ENCODE results near the gene HERPUD1.

Gene HERPUD1

GRCh38 chr16:56919099-56919800, 12.7 kb upstream of the HERPUD1 start:
- DNase-seq (ENCODE audit: low spot score): no peak
- Histone ChIP-seq H2BK120ac (ENCODE audit: low read depth, low read length) (no peak overlapping the region), H3K79me1 (ENCODE audit: low read depth, low read length) (no peaks in the 10 kb centered on the region), H3K27me3 (ENCODE audit: control insufficient read depth in 3 of 3, insufficient read depth in 3 of 3, low read depth in 1 of 3, low read length in 3 of 3) (peaks cover 0 to 30% (median 0%) of the 10 kb centered on the region in 3 experiments), H4K8ac (ENCODE audit: low read depth, low read length) (no peak overlapping the region), H2BK15ac (ENCODE audit: low read length) (no peak overlapping the region), H3K27ac (replicated peaks; ENCODE audit: low read length) (no peak overlapping the region), H3K4me2 (ENCODE audit: insufficient read depth, low read length, poor library complexity, severe bottlenecking) (no peak overlapping the region), H3K18ac (ENCODE audit: low read length) (no peak overlapping the region), H3K9me3 (replicated peaks in 1 of 2; ENCODE audit: control insufficient read depth in 2 of 2, insufficient read depth in 1 of 2, low read depth in 1 of 2, low read length in 2 of 2) (no peaks in the 10 kb centered on the region), H3K36me3 (replicated peaks in 1 of 2; ENCODE audit: control insufficient read depth in 2 of 2, insufficient read depth in 2 of 2, low read length in 2 of 2) (no peaks in the 10 kb centered on the region), H3K4me1 (ENCODE audit: control insufficient read depth in 2 of 2, insufficient read depth in 1 of 2, low read depth in 1 of 2, low read length in 2 of 2) (peaks cover 0 to 7% of the 10 kb centered on the region in 2 donors), H3K14ac (ENCODE audit: low read length) (no peak overlapping the region), H2AFZ (ENCODE audit: low read length) (no peak overlapping the region), H2BK5ac (ENCODE audit: low read length) (no peak overlapping the region), H2AK5ac (ENCODE audit: low read depth, low read length) (no peak overlapping the region), H3K23ac (ENCODE audit: low read depth, low read length, poor library complexity) (no peak overlapping the region), H3K4ac (ENCODE audit: low read length) (no peak overlapping the region), H2BK12ac (ENCODE audit: low read length) (no peak overlapping the region), H4K91ac (ENCODE audit: low read depth, low read length, poor library complexity) (no peak overlapping the region), H3K4me3 (ENCODE audit: low read length in 2 of 2) (no peak overlapping the region), H3K9ac (ENCODE audit: low read depth, low read length, poor library complexity) (no peak overlapping the region)
- no CpG with 5 or more reads among the region's 11 CpGs for whole genome bisulfite sequencing, 2 donors (ENCODE audit: extremely low coverage in 2 of 2, insufficient read length in 2 of 2, insufficient replicate concordance in 1 of 2)

- Histone ChIP-seq H2AFZ (ENCODE audit: low read length) (no peak overlapping the region), H3K4me1 (ENCODE audit: control insufficient read depth in 2 of 2, insufficient read depth in 1 of 2, low read depth in 1 of 2, low read length in 2 of 2) (no peaks in the 10 kb centered on the region), H2BK120ac (ENCODE audit: low read depth, low read length) (no peak overlapping the region), H3K4ac (ENCODE audit: low read length) (no peak overlapping the region), H3K36me3 (replicated peaks in 1 of 2; ENCODE audit: control insufficient read depth in 2 of 2, insufficient read depth in 2 of 2, low read length in 2 of 2) (no peaks in the 10 kb centered on the region), H2BK15ac (ENCODE audit: low read length) (no peak overlapping the region), H3K9ac (ENCODE audit: low read depth, low read length, poor library complexity) (no peak overlapping the region), H3K14ac (ENCODE audit: low read length) (no peak overlapping the region), H3K4me2 (ENCODE audit: insufficient read depth, low read length, poor library complexity, severe bottlenecking) (no peak overlapping the region), H3K9me3 (replicated peaks in 1 of 2; ENCODE audit: control insufficient read depth in 2 of 2, insufficient read depth in 1 of 2, low read depth in 1 of 2, low read length in 2 of 2) (no peaks in the 10 kb centered on the region), H3K27ac (replicated peaks; ENCODE audit: low read length) (no peak overlapping the region), H4K8ac (ENCODE audit: low read depth, low read length) (no peak overlapping the region), H3K79me1 (ENCODE audit: low read depth, low read length) (no peaks in the 10 kb centered on the region), H3K18ac (ENCODE audit: low read length) (no peak overlapping the region), H3K23ac (ENCODE audit: low read depth, low read length, poor library complexity) (no peak overlapping the region), H2AK5ac (ENCODE audit: low read depth, low read length) (no peak overlapping the region), H2BK12ac (ENCODE audit: low read length) (no peak overlapping the region), H4K91ac (ENCODE audit: low read depth, low read length, poor library complexity) (no peak overlapping the region), H2BK5ac (ENCODE audit: low read length) (no peak overlapping the region), H3K4me3 (ENCODE audit: low read length in 2 of 2) (no peak overlapping the region), H3K27me3 (ENCODE audit: control insufficient read depth in 3 of 3, insufficient read depth in 3 of 3, low read depth in 1 of 3, low read length in 3 of 3) (peaks cover 0 to 23% (median 0%) of the 10 kb centered on the region in 3 experiments)
- DNase-seq (ENCODE audit: low spot score): no peak
- no CpG with 5 or more reads among the region's 4 CpGs for WGBS, 2 donors (ENCODE audit: extremely low coverage in 2 of 2, insufficient read length in 2 of 2, insufficient replicate concordance in 1 of 2)
These were observed 10.4 kb upstream of the HERPUD1 start for GRCh38 chr16:56921571-56921970.

GRCh38 chr16:56923481-56924091, 8.4 kb upstream of the HERPUD1 start:
- no peak overlapping the region for H3K18ac ChIP-seq (ENCODE audit: low read length)
- no peak overlapping the region for H3K4ac ChIP-seq (ENCODE audit: low read length)
- H3K79me1 ChIP-seq (ENCODE audit: low read depth, low read length): no peaks in the 10 kb centered on the region
- H3K36me3 ChIP-seq (replicated peaks in 1 of 2; ENCODE audit: control insufficient read depth in 2 of 2, insufficient read depth in 2 of 2, low read length in 2 of 2): no peaks in the 10 kb centered on the region
- H2AK5ac ChIP-seq (ENCODE audit: low read depth, low read length): no peak overlapping the region
- no peak for DNase-seq (ENCODE audit: low spot score)
- H3K4me3 ChIP-seq (ENCODE audit: low read length in 2 of 2): no peak overlapping the region
- no peaks in the 10 kb centered on the region for H3K9me3 ChIP-seq (replicated peaks in 1 of 2; ENCODE audit: control insufficient read depth in 2 of 2, insufficient read depth in 1 of 2, low read depth in 1 of 2, low read length in 2 of 2)
- no peak overlapping the region for H2AFZ ChIP-seq (ENCODE audit: low read length)
- H3K27ac ChIP-seq (replicated peaks; ENCODE audit: low read length): no peak overlapping the region
- H2BK12ac ChIP-seq (ENCODE audit: low read length): no peak overlapping the region
- H2BK5ac ChIP-seq (ENCODE audit: low read length): no peak overlapping the region
- no peak overlapping the region for H2BK15ac ChIP-seq (ENCODE audit: low read length)
- no peaks in the 10 kb centered on the region for H3K4me1 ChIP-seq (ENCODE audit: control insufficient read depth in 2 of 2, insufficient read depth in 1 of 2, low read depth in 1 of 2, low read length in 2 of 2)
- no peak overlapping the region for H3K9ac ChIP-seq (ENCODE audit: low read depth, low read length, poor library complexity)
- no peak overlapping the region for H3K14ac ChIP-seq (ENCODE audit: low read length)
- H2BK120ac ChIP-seq (ENCODE audit: low read depth, low read length): no peak overlapping the region
- no peak overlapping the region for H3K23ac ChIP-seq (ENCODE audit: low read depth, low read length, poor library complexity)
- no peak overlapping the region for H4K91ac ChIP-seq (ENCODE audit: low read depth, low read length, poor library complexity)
- WGBS, 2 donors (ENCODE audit: extremely low coverage in 2 of 2, insufficient read length in 2 of 2, insufficient replicate concordance in 1 of 2): no CpG with 5 or more reads among the region's 9 CpGs
- H3K4me2 ChIP-seq (ENCODE audit: insufficient read depth, low read length, poor library complexity, severe bottlenecking): no peak overlapping the region
- H3K27me3 ChIP-seq (ENCODE audit: control insufficient read depth in 3 of 3, insufficient read depth in 3 of 3, low read depth in 1 of 3, low read length in 3 of 3): peaks cover 0 to 7% (median 0%) of the 10 kb centered on the region in 3 experiments
- H4K8ac ChIP-seq (ENCODE audit: low read depth, low read length): no peak overlapping the region

GRCh38 chr16:56927471-56927870, 4.5 kb upstream of the HERPUD1 start:
- no peak overlapping the region for H4K91ac ChIP-seq (ENCODE audit: low read depth, low read length, poor library complexity)
- H3K27ac ChIP-seq (replicated peaks; ENCODE audit: low read length): no peak overlapping the region
- peaks cover 5 to 11% of the 10 kb centered on the region in 2 donors for H3K4me1 ChIP-seq (ENCODE audit: control insufficient read depth in 2 of 2, insufficient read depth in 1 of 2, low read depth in 1 of 2, low read length in 2 of 2)
- no peak for DNase-seq (ENCODE audit: low spot score)
- H3K36me3 ChIP-seq (replicated peaks in 1 of 2; ENCODE audit: control insufficient read depth in 2 of 2, insufficient read depth in 2 of 2, low read length in 2 of 2): no peaks in the 10 kb centered on the region
- H2BK5ac ChIP-seq (ENCODE audit: low read length): no peak overlapping the region
- H4K8ac ChIP-seq (ENCODE audit: low read depth, low read length): no peak overlapping the region
- H2BK120ac ChIP-seq (ENCODE audit: low read depth, low read length): no peak overlapping the region
- no peak overlapping the region for H2AK5ac ChIP-seq (ENCODE audit: low read depth, low read length)
- H2BK15ac ChIP-seq (ENCODE audit: low read length): no peak overlapping the region
- H3K27me3 ChIP-seq (ENCODE audit: control insufficient read depth in 3 of 3, insufficient read depth in 3 of 3, low read depth in 1 of 3, low read length in 3 of 3): no peaks in the 10 kb centered on the region
- H2AFZ ChIP-seq (ENCODE audit: low read length): no peak overlapping the region
- H3K4me3 ChIP-seq (ENCODE audit: low read length in 2 of 2): no peak overlapping the region
- H3K14ac ChIP-seq (ENCODE audit: low read length): no peak overlapping the region
- H3K79me1 ChIP-seq (ENCODE audit: low read depth, low read length): peaks cover 4% of the 10 kb centered on the region
- no peak overlapping the region for H3K4ac ChIP-seq (ENCODE audit: low read length)
- H2BK12ac ChIP-seq (ENCODE audit: low read length): no peak overlapping the region
- no peaks in the 10 kb centered on the region for H3K9me3 ChIP-seq (replicated peaks in 1 of 2; ENCODE audit: control insufficient read depth in 2 of 2, insufficient read depth in 1 of 2, low read depth in 1 of 2, low read length in 2 of 2)
- no peak overlapping the region for H3K18ac ChIP-seq (ENCODE audit: low read length)
- no peak overlapping the region for H3K23ac ChIP-seq (ENCODE audit: low read depth, low read length, poor library complexity)
- no peak overlapping the region for H3K4me2 ChIP-seq (ENCODE audit: insufficient read depth, low read length, poor library complexity, severe bottlenecking)
- no CpG with 5 or more reads among the region's 2 CpGs for WGBS, 2 donors (ENCODE audit: extremely low coverage in 2 of 2, insufficient read length in 2 of 2, insufficient replicate concordance in 1 of 2)
- H3K9ac ChIP-seq (ENCODE audit: low read depth, low read length, poor library complexity): no peak overlapping the region
